ENCODE results near the gene NISCH.

NISCH gene

DNA sequence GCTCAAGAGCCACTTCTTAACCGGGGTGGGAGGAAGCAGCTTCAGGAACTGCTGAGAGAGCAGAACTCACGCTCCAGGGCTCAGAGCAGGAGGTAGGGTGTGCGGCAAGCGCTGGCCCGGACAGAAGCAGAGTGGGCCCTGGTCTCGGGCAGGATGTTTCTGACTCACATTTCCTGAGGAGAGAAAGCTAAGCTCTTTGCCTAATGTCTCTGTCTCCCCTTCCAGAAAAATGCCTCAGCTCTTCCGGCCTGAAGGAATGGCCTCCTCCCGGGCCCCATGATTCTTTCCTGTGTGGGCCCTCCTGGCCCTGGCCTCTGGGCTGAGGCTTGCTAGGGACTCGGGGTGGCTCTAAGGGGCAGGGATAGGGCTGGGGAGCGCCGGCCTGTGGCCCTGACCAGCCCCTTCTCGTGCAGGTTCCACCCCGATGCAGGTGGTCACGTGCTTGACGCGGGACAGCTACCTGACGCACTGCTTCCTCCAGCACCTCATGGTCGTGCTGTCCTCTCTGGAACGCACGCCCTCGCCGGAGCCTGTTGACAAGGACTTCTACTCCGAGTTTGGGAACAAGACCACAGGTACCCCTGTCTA, 35.6 kb downstream of the NISCH start:
- DNase-seq (ENCODE audit: low read depth) = peak; percentile 76

DNA sequence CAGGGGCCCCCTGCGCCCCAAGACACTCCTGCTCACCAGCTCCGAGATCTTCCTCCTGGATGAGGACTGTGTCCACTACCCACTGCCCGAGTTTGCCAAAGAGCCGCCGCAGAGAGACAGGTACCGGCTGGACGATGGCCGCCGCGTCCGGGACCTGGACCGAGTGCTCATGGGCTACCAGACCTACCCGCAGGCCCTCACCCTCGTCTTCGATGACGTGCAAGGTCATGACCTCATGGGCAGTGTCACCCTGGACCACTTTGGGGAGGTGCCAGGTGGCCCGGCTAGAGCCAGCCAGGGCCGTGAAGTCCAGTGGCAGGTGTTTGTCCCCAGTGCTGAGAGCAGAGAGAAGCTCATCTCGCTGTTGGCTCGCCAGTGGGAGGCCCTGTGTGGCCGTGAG, 36.7 kb downstream of the NISCH start:
- DNase-seq (ENCODE audit: low read depth) = no peak

DNA sequence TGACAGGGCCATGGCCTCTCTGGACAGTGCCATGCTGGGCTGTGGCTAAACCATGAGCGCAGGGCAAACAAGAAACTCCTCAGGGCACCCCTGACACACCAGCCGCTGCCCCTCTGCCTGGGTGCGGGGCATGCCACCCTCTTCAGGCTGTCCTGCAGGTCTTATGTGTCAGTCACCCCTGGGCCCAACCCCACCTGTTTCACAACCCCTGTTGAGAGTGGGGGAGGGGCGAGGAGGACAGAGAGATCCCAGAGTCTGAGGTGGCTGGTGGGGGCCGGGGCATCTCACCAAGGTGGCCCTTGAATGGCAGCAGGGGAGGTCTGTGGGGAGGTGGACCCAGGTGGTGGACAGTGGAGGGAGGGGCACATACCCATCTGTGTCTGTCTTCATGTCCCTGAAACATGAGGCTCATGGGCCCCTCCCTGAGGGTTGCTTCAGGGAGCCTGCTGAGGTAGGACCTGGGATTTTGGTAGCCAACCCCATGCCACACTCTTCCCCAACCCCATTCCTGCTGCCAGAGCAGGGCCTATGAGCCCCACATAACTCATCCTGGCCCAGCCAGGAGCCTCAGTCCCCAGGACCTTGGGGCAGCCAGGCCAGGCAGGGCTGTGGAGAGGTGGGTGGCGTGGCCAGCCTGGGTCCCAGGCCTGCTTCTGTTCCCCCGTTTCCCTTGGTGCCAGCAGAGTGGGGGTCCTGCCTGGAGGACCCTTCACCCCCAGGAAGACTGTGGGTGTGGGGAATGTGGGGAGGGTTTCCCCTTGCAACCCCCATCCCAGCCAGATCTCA, 38.0 kb downstream of the NISCH start:
- no peak for DNase-seq (ENCODE audit: low read depth)

DNA sequence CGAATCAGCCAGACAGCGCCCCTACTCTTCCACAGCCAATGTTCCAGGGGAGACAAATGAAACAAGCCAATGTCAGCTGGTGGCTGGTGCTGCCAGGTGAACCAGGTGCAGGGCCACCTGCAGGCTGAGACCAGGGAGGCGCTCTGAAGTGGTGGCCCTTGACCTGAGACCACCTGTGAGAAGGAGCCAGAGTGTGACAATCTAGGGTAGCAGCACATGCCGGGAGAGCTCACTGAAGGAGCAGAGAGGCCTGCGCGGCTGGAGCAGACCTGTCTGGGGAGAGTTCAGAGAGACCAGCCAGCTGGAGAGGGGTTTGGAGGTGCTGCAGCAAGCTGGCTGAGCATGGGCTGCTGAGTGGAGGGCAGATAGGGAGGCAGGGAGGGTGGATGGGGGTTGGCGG, 39.0 kb downstream of the NISCH start:
- DNase-seq (ENCODE audit: low read depth) = no peak

DNA sequence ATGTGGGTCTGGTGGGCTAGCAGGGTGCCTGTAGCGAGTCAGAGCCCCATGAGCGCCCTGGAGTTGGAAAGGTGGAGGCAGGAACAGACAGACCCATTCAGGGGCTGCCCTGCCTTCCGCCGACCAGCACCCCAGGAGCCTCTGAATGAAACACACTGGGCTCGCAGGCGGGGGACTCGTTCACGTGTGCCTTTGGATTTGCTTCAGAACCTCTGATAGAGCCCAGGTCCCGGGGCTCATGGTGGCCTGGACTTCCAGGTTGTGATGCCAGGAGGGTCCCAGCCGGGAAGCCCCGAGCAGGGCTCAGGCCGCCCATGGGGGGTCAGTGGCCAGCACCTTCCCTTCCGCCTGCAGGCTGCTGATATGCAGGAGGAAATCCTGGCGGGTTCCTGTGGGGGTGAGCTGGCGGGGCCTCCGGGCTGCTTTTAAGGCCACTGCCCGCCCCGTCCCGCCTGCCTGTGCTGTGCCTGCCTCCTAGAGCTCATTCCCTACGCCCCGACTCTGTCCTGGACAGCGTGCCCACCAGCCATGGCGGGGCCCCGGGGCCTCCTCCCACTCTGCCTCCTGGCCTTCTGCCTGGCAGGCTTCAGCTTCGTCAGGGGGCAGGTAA, 39.6 kb downstream of the NISCH start, which contains the start of gene STAB1:
Gene STAB1 (plus strand): TSS at position 453 of the 610 bp plus-strand sequence. CDS start 76 bp downstream, at position 529.
- DNase-seq (ENCODE audit: low read depth) = peak; percentile 15

DNA sequence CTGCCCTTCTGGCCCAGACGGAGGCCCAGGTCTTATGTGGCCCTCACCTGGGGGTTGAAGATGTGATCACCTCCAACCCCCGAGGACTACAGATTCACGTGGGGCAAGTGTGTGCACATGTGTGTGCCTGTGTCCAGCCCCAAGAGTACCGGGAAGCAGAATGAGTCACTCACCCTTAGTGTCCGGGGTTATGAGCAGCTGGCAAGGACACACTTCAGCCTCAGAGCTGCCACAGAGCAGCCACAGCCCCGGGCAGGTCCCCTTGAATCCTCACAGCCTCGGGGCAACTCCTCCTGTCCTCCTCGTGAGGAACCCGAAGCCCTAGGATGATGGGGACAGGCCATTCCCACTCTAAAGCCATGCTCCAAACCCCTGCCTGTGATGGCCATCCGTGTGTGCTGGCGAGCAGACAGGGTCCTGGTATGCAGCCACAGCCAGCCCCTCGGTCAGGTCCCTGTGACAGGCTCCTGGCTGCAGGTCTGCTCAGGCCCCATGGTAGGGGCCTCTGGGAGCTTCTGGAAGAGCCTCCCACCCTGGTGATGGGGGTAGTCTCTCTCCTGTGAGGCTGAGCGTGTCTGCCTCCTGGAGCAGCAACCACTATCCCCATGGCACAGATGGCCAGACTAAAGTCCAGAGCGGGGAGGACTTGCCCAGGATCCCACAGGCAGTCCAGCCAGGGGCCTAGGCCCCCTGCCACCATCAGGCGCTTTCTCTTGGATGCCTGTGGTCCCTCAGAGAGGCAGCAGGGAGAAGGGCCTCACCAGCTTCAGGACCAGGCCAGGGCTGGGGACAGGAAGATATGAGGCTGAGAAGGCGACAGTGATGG, 40.6 kb downstream of the NISCH start:
- DNase-seq (ENCODE audit: low read depth) = peak; percentile 67

DNA sequence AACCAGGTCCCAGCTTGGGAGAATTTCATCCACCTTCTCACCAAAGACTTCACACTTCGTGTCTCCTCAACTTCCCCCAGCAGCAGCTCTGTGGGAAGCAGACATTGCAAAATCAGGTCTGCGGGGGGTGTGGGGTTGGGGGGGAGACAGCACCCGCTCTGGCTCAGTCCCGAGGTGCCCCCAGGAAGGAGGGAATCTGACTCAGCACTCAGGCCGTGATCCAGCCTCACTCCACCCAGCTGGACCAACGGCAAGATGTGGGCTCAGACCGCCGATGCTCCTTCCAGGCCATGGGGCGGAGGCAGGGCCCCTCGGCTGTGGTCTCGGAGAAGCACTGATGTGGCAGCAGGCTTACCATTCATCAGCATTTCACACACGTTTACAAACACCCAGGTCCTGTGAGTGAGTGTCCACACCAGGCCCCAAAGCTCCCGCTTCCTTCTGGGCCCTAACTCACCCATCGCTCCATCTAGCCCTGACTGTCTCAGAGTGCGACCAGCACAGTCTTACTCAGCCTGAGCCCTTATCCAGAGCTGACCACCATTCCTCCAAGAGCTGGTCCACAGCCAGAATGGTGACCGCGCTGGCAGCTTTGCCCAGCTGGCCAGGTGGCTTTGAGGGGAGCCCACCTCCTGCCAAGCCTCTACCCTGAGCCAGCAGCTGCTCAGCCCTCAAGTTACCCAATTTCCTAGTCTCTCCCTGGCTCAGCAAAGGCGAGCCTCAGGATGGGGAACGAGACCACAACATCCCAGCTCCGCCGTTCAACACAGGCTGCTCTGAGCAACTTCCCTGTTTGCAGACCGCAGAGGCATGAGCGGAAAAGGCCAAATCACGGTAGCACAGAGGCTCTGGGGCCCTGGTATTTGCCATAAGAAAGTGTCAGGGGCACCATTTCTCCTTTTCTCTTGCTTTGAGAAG, 43.0 kb downstream of the NISCH start:
- peak; percentile 99 for DNase-seq (ENCODE audit: low read depth)

DNA sequence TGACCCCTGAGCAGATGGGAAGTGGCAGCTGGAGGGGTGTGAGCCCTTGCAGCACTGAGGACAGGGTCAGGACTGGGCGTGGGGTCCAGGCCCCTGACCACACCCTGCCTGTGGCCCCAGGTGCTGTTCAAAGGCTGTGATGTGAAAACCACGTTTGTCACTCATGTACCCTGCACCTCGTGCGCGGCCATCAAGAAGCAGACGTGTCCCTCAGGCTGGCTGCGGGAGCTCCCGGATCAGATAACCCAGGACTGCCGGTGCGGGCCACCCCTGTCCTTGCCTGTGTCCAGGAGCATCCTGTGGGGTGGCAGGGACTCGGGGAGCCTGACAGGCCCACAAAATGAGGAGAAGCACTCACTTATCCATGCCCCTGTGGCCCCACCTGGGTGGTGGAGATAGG, 45.6 kb downstream of the NISCH start:
- no peak for DNase-seq (ENCODE audit: low read depth)

DNA sequence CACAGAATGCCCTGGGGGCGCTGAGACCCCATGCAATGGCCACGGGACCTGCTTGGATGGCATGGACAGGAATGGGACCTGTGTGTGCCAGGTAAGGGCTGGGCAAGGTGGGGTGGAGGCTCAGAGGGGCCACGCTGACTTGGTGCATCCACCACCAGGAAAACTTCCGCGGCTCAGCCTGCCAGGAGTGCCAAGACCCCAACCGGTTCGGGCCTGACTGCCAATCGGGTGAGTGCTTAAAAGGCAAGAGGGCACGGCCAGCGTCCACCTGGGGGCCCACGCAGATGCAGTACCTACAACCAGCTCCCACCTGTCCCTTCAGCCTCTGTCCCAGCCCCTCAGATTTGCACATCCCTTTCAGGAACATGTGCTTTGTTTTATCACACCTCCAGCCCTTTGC, 46.6 kb downstream of the NISCH start:
- DNase-seq (ENCODE audit: low read depth) = no peak

DNA sequence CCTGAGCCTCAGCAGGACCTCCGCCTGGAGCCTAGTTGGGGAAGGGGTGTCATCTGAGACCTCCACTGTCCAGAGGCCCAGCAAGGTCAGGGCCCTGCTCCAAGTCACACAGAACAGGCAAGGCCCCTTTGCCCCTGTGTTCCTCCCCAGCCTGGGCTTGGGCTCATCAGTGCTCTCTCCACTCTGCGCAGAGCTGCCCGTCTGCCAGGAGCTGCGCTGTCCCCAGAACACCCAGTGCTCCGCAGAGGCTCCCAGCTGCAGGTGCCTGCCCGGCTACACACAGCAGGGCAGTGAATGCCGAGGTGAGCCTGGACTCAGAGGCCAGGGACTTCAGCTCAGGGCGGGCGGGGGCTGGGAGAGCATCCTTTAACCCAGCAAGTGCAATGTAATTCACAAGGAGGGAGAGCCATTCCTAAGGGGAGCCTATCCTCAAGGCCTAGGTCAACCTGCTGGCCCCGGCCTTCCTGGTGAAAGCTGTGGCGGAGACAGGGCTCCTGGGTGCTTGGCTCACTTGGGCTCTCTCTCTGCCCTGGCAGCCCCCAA, 47.5 kb downstream of the NISCH start:
- DNase-seq (ENCODE audit: low read depth) = no peak

DNA sequence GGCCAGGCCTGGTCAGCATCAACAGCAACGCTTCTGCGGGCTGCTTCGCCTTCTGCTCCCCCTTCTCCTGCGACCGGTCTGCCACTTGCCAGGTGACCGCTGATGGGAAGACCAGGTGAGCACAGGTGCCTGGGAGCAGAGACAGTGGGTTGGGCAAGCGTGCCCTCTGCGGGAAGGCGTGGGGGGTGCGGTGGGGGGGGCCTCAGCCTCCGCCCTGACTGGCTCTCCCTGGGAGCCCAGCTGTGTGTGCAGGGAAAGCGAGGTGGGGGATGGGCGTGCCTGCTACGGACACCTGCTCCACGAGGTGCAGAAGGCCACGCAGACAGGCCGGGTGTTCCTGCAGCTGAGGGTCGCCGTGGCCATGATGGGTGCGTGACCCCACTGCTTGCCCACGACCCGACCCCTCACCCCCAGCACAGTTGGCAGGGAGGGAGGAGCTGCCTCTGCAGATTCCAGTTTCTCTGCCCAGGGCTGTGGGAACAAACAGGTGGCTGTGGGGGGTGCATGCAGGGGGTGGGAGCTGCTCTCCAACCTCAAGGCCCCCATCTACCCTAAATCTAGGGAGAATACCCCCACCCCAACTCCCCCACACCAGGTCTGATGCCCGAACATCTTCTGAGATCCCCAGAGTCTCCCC, 48.5 kb downstream of the NISCH start:
- no peak for DNase-seq (ENCODE audit: low read depth)

DNA sequence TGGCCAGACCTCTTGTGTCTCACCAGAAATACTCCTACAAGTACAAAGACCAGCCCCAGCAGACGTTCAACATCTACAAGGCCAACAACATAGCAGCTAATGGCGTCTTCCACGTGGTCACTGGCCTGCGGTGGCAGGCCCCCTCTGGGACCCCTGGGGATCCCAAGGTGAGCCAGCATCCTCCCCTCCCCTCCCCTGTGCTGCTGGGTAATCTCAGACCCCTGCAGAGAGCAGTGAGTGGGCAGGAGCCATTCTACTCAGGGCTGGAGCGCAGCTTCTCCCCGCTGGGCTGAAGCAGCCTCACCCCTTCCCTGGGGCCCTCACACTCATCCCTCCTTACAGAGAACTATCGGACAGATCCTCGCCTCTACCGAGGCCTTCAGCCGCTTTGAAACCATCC, 49.6 kb downstream of the NISCH start:
- no peak for DNase-seq (ENCODE audit: low read depth)

DNA sequence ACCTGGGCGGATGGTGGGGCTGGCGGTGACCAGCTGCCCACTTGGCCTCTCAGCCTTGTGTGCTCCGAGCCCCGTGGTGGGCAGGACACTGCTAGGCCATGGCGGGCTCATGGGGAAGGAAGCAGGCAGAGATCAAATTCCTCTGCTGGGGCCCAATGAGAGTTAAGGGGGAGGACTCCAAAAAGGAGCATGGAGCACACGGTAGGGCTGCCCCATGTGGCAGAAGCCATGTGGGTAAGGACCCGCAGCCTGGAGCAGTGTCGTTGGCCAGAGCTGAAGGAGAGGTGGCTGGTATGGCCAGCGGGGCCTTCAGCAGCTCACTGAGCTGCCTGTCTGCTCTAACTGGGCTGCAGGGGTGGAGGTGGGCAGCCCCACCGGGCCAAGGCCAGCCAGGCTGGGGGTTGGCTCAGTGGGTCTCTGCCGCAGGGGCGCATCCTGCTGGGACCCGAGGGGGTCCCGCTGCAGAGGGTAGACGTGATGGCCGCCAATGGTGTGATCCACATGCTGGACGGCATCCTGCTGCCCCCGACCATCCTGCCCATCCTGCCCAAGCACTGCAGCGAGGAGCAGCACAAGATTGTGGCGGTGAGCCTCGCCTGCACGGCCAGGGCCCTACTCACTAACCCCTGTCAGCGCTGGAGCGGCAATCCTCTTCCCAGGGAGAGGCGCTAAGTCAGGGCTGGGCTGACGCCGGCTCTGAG, 51.0 kb downstream of the NISCH start:
- peak; percentile 19 for DNase-seq (ENCODE audit: low read depth)

DNA sequence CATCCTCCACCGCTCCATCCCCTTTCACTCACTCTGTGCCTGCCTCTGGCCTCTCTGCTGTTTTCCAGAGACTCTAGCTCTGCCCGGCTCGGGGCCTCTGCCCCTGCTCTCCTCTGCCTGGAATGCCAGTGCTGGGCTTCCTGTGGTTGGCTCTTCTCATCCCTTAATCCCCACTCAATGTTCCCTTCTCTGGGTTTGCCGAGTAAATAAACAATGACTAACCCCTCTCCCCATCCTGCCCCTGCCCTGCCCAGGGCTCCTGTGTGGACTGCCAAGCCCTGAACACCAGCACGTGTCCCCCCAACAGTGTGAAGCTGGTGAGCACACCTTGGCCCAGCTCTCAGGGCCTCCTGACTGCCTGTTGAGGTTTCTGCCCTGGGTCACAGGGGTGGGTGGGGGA, 52.0 kb downstream of the NISCH start:
- DNase-seq (ENCODE audit: low read depth) = peak; percentile 100

DNA sequence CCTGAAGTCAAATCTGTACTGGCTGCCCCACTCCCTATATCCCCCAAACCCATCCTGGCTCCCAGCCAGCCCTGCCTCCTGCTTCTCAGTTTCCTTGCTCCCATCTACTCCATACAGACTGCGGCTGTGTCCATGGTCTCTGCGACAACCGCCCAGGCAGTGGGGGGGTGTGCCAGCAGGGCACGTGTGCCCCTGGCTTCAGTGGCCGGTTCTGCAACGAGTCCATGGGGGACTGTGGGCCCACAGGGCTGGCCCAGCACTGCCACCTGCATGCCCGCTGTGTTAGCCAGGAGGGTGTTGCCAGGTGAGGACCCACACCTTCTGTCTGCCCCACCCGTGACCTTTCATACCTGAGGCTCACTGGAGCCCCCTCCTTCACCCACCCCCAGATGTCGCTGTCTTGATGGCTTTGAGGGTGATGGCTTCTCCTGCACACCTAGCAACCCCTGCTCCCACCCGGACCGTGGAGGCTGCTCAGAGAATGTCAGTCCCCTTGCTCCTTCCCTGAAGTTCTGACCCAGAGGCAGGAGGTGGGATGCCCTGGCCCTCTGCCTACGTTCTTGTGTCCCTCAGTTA, 54.4 kb downstream of the NISCH start:
- no peak for DNase-seq (ENCODE audit: low read depth)

DNA sequence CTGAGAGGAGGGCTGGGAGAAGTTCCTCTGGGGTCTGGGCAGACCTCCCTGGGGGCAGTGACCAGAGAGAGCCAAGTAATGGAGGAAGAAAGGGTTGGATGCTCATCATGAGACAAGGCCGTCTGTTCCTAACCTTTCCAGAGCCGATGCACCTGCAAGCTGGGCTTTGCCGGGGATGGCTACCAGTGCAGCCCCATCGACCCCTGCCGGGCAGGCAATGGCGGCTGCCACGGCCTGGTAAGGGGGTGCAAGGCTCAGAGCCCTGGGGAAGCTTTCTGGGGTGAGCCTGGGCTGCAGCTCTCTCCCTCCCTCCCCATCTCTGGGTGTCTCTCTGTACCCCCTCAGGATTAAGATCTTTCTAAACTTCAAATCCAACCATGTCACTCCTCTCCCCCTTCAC, 56.1 kb downstream of the NISCH start:
- DNase-seq (ENCODE audit: low read depth) = no peak

DNA sequence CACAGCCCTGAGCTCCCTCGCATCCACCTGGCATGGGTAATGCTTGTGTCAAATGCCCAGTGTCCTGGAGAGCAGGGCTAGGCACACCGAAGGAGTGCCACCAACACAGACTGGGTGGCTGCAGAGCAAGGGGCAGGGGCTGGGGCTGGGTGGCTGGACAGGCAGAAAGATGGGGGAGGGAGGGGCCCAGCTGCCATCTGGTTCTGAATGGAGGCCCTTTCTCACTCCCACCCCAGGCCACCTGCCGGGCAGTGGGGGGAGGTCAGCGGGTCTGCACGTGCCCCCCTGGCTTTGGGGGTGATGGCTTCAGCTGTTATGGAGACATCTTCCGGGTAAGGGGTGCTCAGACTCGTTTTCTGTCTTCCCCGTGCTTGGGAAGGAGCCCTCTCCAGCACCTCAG, 56.7 kb downstream of the NISCH start:
- no peak for DNase-seq (ENCODE audit: low read depth)

DNA sequence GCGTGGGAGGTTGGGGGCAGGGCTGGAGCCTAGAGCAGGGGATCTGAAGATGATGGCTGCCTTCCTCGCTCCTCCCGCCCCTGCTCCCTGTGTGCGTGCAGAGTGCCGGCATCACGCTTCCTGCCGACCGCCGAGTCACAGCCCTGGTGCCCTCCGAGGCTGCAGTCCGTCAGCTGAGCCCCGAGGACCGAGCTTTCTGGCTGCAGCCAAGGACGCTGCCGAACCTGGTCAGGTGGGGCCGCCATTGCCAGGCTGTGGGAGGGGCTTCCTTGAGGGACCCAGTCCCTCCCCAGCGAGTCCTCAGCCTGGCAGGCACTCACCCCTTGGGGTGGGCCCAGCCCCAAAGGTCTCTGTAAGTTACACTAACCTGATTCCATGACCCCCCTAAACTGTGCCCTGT, 57.3 kb downstream of the NISCH start:
- DNase-seq (ENCODE audit: low read depth) = no peak

DNA sequence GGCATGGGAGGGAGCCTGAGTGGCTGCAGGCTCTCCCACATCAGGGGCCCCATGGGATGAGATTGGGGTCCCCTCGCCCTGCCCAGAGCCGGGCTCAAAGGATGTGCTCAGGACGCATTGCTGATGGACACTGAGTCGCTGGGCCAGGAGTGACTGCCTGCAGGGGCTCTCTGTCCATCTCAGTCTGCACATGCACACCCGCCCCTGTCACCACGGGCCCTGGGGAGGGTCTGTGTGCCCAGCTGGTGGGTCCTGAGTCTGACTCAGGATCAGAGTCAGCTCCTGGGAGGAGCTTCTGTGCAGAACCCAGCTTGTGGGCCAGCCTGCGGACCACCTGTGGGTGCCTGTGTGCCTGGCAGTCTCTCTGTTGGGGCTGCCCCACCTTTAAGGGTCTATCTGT, 57.9 kb downstream of the NISCH start:
- no peak for DNase-seq (ENCODE audit: low read depth)

DNA sequence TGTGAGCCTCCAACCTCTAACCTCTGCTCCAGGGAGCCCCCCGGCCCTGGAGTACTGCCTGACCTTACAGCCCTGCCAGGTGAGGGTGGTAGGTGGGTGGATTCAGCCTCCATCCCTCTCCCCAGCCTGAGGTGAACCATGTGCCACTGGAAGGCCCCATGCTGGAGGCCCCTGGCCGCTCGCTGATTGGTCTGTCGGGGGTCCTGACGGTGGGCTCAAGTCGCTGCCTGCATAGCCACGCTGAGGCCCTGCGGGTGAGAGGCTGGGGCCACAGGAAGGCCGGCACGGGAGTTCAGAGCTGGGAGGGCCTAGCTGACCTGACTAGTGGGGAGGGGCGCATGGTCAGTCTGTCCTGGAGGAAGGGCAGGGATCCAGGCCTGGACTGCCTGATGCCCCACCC, 59.2 kb downstream of the NISCH start:
- no peak for DNase-seq (ENCODE audit: low read depth)

Measured in amniotic epithelial cell (primary cell).